ENCODE results near the gene SCP2D1. TPM values are rescaled to one million over a fixed set of nuclear protein-coding genes. Genes with fewer than 3 reads are reported as not detected.

Gene SCP2D1
- total and polyA plus RNA-seq, 2 of the 8 experiments (the other 6 are each of a cell fraction or from before 2014, with no cell fraction given): not detected

GRCh38 chr20:18822832-18823231 lies 9.2 kb downstream of the SCP2D1 start:
- no peaks in the 10 kb centered on the region for H3K79me1 ChIP-seq (ENCODE audit: low read depth, low read length)
- H3K36me3 ChIP-seq (ENCODE audit: control insufficient read depth in 2 of 4, insufficient read depth in 4 of 4, low read length in 3 of 4): no peaks in the 10 kb centered on the region
- no peak overlapping the region for H4K8ac ChIP-seq (ENCODE audit: extremely low read depth, insufficient read depth, low read length)
- H2AK5ac ChIP-seq (ENCODE audit: low read depth, low read length): no peak overlapping the region
- H2AFZ ChIP-seq (ENCODE audit: low read length): no peak overlapping the region
- H4K91ac ChIP-seq (replicated peaks; ENCODE audit: insufficient read length, low read length): no peak overlapping the region
- H4K20me1 ChIP-seq (replicated peaks in 1 of 2; ENCODE audit: control insufficient read depth in 1 of 2, insufficient read depth in 2 of 2, low read length in 2 of 2): no peaks in the 10 kb centered on the region
- peaks cover 0 to 2% (median 0%) of the 10 kb centered on the region in 4 experiments; a peak in 2 of 7 replicates for H3K4me1 ChIP-seq (replicated peaks in 1 of 4; ENCODE audit: control insufficient read depth in 3 of 4, insufficient read depth in 4 of 4, low read length in 3 of 4)
- no peak overlapping the region for H3K14ac ChIP-seq (ENCODE audit: insufficient read length)
- WGBS, 2 experiments (ENCODE audit: extremely low coverage in 1 of 2, insufficient coverage in 1 of 2, insufficient read length in 1 of 2, insufficient replicate concordance in 2 of 2, low coverage in 1 of 2, low lambda C conversion rate in 2 of 2, missing lambda C conversion rate in 1 of 2): 78% methylated on average over 2 of the region's 2 CpGs; no CpG with 5 or more reads in 1 of the 2 experiments
- H3K56ac ChIP-seq (replicated peaks; ENCODE audit: insufficient read length, low read depth, low read length): no peak overlapping the region
- ChIA-PET POLR2A (ENCODE audit: partially characterized antibody) (no interaction called here), CTCF (ENCODE audit: partially characterized antibody) (no interaction called here)
- no peak overlapping the region for H2BK12ac ChIP-seq (ENCODE audit: low read depth, low read length)
- H3K79me2 ChIP-seq (ENCODE audit: control insufficient read depth in 1 of 2, insufficient read depth in 2 of 2, low read length in 2 of 2): no peaks in the 10 kb centered on the region
- no peak overlapping the region for H2BK20ac ChIP-seq (ENCODE audit: low read length)
- no peak overlapping the region for H3K4ac ChIP-seq (replicated peaks; ENCODE audit: insufficient read length, low read depth, low read length)
- no peak overlapping the region for H3K18ac ChIP-seq (ENCODE audit: extremely low read depth, low read length)
- H3K23me2 ChIP-seq (ENCODE audit: low read depth, low read length): no peaks in the 10 kb centered on the region
- no peak overlapping the region for H3K4me2 ChIP-seq (ENCODE audit: insufficient read depth in 1 of 2, low read depth in 2 of 2, low read length in 2 of 2)
- H3K27ac ChIP-seq (ENCODE audit: low read depth, low read length): no peak overlapping the region
- H3K23ac ChIP-seq (ENCODE audit: insufficient read length): no peak overlapping the region
- no peak for DNase-seq (ENCODE audit: low read depth in 1 of 2, low spot score in 2 of 2)
- no peak overlapping the region for H2BK15ac ChIP-seq (ENCODE audit: low read length)
- H3K27me3 ChIP-seq (replicated peaks in 1 of 4; ENCODE audit: control insufficient read depth in 3 of 4, extremely low read depth in 1 of 4, insufficient read depth in 3 of 4, low read length in 3 of 4): no peaks in the 10 kb centered on the region
- no peaks in the 10 kb centered on the region for H3K9me3 ChIP-seq (ENCODE audit: insufficient read depth in 2 of 2, low read depth in 1 of 2, low read length in 1 of 2)
- FAIRE-seq: no peak
- H2BK120ac ChIP-seq (replicated peaks; ENCODE audit: low read depth, low read length): no peak overlapping the region
- H3K9ac ChIP-seq (replicated peaks in 1 of 4; ENCODE audit: extremely low read depth in 1 of 4, low read depth in 3 of 4, low read length in 3 of 4): no peak overlapping the region
- H2BK5ac ChIP-seq (ENCODE audit: low read depth, low read length): no peak overlapping the region
- H3K4me3 ChIP-seq (ENCODE audit: extremely low read depth in 1 of 4, insufficient read depth in 2 of 4, low read depth in 3 of 4, low read length in 4 of 4): no peak overlapping the region
- H4K5ac ChIP-seq (ENCODE audit: insufficient read length, low read depth, low read length): no peak overlapping the region
- no peak for TF ChIP-seq CBX5 (IDR thresholded peaks at IDR 0.05; ENCODE audit: low read depth, low read length)
- TF ChIP-seq PHF8 (conservative IDR thresholded peaks at IDR 0.05; ENCODE audit: low read depth, low read length): no peak
- TF ChIP-seq CREB1 (IDR thresholded peaks at IDR 0.05): no peak
- no peak for TF ChIP-seq HDAC6 (IDR thresholded peaks at IDR 0.05; ENCODE audit: low read depth, low read length)
- TF ChIP-seq EGR1 (IDR thresholded peaks at IDR 0.05; ENCODE audit: borderline replicate concordance, low read depth, low read length): no peak
- TF ChIP-seq EZH2 (IDR thresholded peaks at IDR 0.05; ENCODE audit: low read depth, low read length, severe bottlenecking): no peak
- TF ChIP-seq CTCF (IDR thresholded peaks at IDR 0.05; ENCODE audit: control extremely low read depth in 1 of 3, insufficient read depth in 1 of 3, low read depth in 1 of 3, low read length in 3 of 3): no peak
- no peak for TF ChIP-seq SP1 (IDR thresholded peaks at IDR 0.05; ENCODE audit: low read depth, low read length)
- no peak for TF ChIP-seq SAP30 (IDR thresholded peaks at IDR 0.05; ENCODE audit: insufficient read depth, insufficient replicate concordance, low read length)
- TF ChIP-seq, protein P1, sequence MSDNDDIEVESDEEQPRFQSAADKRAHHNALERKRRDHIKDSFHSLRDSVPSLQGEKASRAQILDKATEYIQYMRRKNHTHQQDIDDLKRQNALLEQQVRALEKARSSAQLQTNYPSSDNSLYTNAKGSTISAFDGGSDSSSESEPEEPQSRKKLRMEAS (IDR thresholded peaks at IDR 0.05): no peak
- TF ChIP-seq, protein P2, sequence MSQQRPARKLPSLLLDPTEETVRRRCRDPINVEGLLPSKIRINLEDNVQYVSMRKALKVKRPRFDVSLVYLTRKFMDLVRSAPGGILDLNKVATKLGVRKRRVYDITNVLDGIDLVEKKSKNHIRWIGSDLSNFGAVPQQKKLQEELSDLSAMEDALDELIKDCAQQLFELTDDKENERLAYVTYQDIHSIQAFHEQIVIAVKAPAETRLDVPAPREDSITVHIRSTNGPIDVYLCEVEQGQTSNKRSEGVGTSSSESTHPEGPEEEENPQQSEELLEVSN (IDR thresholded peaks at IDR 0.05): no peak
